Activated CD8-positive, alpha-beta memory T cell treated with anti-CD3 and anti-CD28 coated beads, Interleukin-2, amount 50 U/mL, for 4 hours (primary cell): Measurements from ENCODE around the gene FAM131A.
A peak's percentile ranks its signal among the peaks of the same experiment; 100 is the strongest.
"Not testable (repeated sequence)": the region's sequence is repeated elsewhere in the genome, so short reads cannot be mapped to it uniquely, and the experiment has no call there.

Source experiments
- DNase-seq: peaks from one replicate; pipeline ENCODE4 v3.0.0-alpha.2; 2020

Gene FAM131A

DNA sequence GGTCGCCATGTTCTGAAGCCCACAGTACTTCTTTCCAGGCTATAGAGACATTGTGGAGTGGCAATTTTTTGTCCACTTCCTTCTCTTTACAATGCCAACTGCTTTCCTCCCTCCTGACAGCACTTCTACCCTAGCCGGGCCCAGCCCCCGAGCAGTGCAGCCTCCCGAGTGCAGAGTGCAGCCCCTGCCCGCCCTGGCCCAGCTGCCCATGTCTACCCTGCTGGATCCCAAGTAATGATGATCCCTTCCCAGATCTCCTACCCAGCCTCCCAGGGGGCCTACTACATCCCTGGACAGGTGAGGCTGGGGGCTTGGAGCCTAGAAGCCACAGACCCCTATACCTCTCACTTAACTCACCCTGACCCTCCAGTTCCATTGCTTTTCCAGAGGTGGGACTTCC lies 20.2 kb upstream of the FAM131A start:
- DNase-seq, result no peak

GRCh38 chr3:184320104-184320445 lies 17.3 kb upstream of the FAM131A start:
- peak; percentile 63 for DNase-seq

GRCh38 chr3:184321666-184322065 lies 15.7 kb upstream of the FAM131A start:
- DNase-seq, result no peak

DNA sequence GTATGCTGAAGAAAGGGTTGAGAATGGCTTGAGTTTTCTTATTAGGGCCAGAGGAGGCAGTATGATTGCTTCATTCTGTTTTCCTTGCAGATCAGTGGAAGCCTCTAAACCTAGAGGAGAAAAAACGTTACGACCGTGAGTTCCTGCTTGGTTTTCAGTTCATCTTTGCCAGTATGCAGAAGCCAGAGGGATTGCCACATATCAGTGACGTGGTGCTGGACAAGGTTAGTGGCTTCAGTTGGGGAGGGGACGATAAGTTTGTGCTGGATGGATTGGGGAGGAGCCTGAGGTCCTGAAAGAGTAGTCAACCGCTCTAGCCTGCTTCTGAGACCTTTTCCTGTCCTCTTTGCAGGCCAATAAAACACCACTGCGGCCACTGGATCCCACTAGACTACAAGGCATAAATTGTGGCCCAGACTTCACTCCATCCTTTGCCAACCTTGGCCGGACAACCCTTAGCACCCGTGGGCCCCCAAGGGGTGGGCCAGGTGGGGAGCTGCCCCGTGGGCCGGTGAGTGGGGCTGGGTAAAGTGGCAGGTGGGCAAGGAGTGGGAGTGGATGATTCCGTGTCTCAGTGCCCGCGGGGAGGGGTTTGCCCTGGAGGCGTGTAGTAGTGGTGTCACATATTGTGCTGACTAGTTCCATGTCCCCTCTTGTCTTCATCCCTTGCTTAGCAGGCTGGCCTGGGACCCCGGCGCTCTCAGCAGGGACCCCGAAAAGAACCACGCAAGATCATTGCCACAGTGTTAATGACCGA lies 14.5 kb upstream of the FAM131A start:
- DNase-seq, result no peak

DNA sequence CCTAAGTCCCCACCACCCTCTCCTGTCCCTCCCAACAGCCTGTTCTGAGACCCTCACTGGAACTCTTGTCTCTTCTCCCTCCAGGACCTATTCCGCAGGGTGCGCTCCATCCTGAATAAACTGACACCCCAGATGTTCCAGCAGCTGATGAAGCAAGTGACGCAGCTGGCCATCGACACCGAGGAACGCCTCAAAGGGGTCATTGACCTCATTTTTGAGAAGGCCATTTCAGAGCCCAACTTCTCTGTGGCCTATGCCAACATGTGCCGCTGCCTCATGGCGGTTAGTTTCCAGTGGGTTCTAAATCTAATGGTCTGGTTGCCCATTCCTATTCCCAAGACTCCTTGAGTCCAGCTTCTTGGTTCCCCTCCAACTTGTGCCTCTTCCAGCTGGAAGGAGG lies 13.7 kb upstream of the FAM131A start:
- no peak for DNase-seq

DNA sequence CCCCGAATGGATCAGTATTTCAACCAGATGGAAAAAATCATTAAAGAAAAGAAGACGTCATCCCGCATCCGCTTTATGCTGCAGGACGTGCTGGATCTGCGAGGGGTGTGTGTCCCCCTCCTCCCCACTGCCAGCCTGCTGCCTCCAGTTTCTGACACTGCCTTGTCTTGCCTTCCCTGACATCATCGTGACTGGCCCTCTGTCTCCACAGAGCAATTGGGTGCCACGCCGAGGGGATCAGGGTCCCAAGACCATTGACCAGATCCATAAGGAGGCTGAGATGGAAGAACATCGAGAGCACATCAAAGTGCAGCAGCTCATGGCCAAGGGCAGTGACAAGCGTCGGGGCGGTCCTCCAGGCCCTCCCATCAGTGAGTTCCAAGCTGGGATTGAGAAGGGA lies 12.1 kb upstream of the FAM131A start:
- no peak for DNase-seq

DNA sequence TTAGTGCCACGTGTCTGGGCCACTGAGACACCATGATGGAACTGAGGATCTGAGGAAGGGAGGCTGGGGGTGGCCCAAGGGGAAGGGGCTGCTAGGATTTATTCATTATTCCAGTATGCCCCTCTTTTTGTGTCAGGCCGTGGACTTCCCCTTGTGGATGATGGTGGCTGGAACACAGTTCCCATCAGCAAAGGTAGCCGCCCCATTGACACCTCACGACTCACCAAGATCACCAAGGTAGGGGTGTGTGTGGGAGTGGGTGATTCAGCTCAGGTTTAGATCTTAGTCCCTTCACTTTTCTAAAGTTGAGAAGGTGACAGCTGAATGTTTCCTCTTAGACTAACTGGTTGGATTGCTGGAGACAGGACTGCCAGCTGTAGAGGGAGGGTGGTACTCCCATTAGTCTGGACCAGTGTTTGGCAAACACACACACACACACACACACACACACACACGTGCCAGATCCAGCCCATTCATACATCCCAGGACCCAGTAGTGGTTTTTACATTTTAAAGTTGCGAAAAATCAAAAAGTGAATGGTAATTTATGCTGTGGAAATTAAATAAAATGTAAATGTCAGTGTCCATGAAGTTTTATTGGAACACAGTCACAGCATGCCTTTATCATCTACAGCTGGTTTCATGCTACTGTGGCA lies 11.6 kb upstream of the FAM131A start:
- peak; percentile 47 for DNase-seq

DNA sequence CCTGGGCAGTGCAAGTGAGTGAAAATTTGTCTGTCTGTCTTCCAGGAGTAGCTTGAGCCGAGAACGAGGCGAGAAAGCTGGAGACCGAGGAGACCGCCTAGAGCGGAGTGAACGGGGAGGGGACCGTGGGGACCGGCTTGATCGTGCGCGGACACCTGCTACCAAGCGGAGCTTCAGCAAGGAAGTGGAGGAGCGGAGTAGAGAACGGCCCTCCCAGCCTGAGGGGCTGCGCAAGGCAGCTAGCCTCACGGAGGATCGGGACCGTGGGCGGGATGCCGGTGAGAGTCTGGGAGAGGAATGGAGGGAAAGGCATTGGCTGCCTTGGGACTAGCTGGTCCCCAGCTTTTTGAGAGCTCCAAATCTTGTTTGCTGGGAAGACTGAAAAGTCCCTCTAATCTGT lies 10.2 kb upstream of the FAM131A start:
- DNase-seq, result no peak

- no peak for DNase-seq
Observed at GRCh38 chr3:184328516-184328915, 8.9 kb upstream of the FAM131A start.

- DNase-seq, result no peak
Observed at GRCh38 chr3:184332370-184333090, 4.9 kb upstream of the FAM131A start.

GRCh38 chr3:184333190-184333589 lies 4.2 kb upstream of the FAM131A start:
- DNase-seq, result no peak

- no peak for DNase-seq
Observed at GRCh38 chr3:184333700-184334099, 3.7 kb upstream of the FAM131A start.

DNA sequence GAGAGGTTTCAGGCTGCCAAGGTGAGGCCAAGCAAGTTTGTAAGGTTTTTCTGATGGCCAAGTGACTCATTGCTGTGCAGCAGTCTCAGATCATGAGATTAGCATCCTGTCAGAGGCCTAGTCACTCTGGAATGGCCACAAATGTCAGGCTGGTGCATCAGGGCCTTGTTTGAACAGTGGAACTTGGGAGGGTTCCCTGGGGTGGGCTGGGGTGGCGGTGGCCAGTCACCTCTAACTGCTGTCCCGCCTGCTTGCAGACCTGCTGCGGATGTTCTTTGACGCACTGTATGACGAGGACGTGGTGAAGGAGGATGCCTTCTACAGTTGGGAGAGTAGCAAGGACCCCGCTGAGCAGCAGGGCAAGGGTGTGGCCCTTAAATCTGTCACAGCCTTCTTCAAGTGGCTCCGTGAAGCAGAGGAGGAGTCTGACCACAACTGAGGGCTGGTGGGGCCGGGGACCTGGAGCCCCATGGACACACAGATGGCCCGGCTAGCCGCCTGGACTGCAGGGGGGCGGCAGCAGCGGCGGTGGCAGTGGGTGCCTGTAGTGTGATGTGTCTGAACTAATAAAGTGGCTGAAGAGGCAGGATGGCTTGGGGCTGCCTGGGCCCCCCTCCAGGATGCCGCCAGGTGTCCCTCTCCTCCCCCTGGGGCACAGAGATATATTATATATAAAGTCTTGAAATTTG lies 2.8 kb upstream of the FAM131A start:
- DNase-seq, result peak; percentile 54

GRCh38 chr3:184335291-184335660 lies 2.1 kb upstream of the FAM131A start:
- no peak for DNase-seq

DNA sequence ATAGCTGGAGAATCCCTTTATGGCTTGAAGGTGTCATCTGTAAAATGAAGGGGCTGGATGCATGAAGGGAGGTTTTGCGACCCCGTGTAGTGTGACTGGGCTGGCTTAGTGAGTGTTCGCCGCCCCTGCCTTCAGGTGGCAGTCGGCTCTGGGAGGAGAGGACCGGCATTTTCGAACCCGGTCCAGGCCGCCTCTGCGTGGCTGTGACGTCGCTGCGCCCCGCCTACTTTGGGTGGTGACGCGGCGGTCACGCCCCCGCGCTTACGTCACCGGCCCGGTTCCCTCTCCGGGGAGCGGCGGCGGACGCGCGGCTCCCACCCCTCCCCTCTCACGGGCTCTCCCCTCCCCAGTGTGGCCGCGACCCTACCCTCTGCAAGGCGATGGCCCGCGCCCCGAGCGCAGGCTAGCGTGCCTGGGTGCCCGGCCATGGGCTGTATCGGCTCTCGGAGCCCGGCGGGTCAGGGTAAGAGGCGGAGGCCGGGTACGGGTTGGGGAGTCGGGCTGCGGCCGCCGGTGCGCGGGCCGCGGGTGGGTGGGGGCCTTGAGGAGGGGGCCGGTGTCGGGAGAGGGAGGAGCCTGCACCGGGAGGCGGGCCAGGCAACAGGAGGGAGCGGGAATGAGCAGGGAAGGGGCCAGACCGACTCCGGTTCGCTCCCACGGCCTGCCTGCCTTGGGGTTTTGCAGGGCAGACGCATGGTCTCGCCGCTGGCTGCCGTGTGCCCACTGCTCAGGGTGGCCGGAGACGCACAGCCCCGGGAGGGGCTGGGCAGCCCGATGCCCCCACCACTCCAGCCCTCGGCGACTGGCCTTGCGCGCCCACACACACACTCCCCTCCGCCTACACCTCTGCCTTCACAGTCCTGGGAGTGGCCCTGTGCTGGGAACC lies 1.5 kb upstream of the FAM131A start:
- peak; percentile 90 for DNase-seq

DNA sequence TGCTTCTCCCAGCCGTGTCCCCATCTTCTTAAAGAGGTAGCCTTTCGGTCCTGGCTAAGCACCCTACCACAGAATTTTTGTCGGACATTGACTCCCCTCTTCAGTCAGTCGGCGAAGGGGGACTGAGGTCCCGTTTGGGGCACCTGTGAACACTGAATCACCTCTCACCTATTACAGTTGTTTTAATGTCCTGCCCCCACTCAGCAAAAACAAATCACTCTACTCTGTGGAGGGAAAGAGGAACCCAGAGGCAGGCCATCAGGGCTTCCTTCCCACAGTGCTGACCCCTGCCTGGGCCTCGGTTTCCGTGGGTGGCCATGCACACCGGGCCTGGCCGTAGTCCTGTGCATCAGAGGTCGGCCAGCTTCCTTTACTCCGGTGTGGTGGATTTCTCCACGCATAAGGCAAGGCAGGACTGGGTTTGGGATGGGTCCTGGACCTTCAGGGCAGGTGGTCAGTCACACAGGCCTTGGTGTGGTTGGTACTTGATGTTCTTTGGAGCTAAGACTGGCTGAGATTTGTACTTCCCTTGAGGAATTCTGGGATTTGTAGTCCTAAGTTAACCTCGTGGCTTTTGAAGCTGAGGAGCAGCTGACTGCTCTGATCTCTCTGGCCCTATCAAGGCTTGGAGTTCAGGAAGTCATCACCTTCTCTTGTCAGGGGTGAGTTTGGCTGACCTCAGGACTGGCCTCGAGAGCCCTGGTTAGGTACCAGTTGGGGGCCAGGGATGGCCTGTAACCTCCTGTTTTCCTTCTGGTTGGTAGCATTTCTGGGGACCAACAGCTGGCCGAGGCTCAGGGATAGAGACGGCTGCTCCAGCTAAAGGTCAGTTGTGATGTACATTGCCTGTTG lies 627 bp upstream of the FAM131A start:
- no peak for DNase-seq

DNA sequence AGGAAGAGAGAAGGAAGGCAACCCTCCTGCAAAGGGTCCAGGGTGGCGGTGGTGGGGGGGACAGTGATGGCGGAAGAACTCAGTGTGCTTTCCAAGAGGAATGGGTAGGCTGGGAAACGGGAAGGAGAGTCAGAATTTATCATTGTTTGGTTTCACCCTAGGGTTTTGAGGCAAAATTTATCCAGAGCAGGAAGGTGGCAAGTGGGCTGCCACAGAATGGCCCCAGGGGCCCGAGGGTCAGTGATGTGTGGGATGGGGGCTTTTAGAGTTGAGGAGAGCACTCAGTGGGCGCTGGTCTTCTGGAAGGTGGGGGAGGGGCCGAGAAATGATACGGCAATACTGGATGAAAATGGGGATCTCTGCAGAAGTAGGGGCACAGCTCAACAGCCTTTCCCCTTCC lies 581 bp downstream of the FAM131A start:
- no peak for DNase-seq

GRCh38 chr3:184338511-184338945 lies 1.1 kb downstream of the FAM131A start:
- no peak for DNase-seq

DNA sequence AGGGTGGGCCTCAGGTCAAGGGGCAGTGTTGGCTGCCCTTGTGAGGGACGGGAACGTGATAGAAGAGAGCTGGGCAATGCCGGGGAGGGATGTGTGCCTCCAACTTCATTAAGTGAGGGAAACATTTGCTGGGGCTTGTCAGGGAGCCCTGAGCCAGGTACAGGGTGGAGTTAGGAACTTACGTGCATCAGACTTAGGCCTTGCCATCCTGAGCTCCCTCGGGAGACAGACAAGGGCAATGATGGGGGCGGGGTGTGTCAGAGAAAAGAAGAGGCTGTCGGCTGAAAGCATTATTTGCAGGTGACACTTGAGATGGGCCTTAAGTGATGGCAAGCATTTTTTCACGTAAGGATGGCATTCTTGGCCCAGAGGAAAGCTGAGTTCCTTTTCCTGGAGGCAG lies 1.6 kb downstream of the FAM131A start:
- DNase-seq, result no peak

- DNase-seq, result not testable (repeated sequence)
Observed at GRCh38 chr3:184339451-184340135, 2.2 kb downstream of the FAM131A start.

GRCh38 chr3:184341925-184342324 lies 4.5 kb downstream of the FAM131A start:
- no peak for DNase-seq
